Stimulated activated CD4-positive, alpha-beta T cell treated with anti-CD3 and anti-CD28 coated beads, TNF-alpha, amount 100 ng/mL, for 4 hours (primary cell): Measurements from ENCODE around the gene TTC32.
"Not testable (repeated sequence)": the region's sequence is repeated elsewhere in the genome, so short reads cannot be mapped to it uniquely, and the experiment has no call there.

Experiments used
- DNase-seq, 3 experiments: peaks; one replicate each; pipeline ENCODE4 v3.0.0-alpha.2; 2020; ENCODE audit warnings: low read depth in 3 of 3

Gene TTC32

DNA sequence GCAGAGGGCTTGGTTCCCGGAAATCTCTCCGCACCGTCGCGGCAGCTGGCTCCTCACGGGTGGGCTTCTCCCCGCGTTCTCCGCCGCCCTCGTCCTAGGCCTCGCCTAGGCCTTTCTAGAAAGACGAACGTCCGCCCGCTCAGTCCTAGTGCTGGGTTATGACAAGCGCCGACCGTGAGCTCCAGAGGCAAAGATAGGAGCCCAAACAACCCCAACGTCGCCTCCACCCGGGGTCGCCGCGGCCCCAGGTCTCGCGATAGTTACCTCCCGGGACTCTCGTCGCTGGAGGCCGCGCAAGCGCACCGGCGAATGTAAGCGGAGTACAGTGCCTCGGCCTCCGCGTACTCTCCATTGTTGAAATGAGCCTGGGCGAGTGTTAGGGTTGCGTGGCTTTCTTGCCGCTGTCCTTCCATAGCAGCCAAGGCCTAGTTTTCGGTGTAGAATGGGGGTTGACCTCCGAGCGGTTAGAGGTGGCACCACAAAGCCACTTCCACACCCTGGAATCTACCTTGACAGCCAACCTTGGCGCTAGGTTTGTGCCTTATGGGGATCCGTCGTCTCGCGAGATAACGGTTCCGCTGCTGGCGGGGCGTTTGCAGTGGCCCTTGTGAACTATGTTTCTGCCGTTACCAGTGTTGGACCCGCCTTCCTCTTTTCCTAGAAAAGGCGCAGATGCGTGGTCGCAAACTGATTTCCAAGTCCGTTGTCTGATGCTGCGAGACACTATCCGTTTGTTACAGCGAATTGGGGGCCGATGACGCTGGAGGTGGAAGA is at the start of gene TTC32:
Gene TTC32 (minus strand): TSS at position 542 of the 774 bp plus-strand sequence. CDS start 129 bp downstream, at position 413.
- DNase-seq = peak; percentile 85 to 87 (median 85)

- no peak for DNase-seq
Measured at GRCh38 chr2:19949071-19949470, 47.3 kb upstream of the TTC32 start.

- no peak for DNase-seq
Measured at GRCh38 chr2:19947184-19947940, 45.6 kb upstream of the TTC32 start.

- DNase-seq = no peak
Measured at GRCh38 chr2:19944205-19944845, 42.5 kb upstream of the TTC32 start.

DNA sequence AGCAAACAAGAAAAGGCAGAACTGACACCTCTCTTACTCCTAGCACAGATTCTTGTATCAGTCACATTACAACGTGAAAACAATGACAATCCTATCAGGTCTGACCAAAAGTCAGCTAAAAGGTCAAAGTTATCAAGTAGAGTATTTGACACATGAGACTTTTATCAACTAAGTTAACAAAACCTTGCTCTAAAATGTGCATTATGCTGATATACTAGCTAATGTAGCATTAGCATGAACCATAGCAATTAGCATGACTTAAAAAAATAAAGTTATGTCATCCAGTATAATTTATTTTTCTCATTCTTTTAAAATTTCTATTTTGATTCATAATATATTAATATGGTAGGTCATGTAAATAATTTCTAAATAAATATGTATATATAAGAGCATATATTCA is 41.4 kb upstream of the TTC32 start:
- no peak for DNase-seq

DNA sequence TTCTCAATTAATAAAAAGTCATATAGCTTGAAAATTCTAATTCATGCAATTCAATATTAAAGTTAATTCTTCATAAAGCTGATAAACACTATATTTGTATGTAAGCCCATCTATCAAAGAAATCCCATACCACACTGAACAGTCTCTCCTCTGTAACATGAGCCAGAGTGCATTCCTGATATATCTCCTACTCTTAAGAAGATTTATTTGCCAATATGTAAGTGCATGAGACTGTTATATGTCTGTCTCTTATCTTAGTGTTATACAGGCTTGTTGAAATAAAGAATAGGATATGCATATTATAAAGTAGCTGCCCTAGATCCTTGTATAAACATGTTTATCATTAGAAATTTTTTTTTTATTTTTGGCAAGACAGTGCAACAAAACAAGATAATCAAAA is 40.4 kb upstream of the TTC32 start:
- DNase-seq = no peak

DNA sequence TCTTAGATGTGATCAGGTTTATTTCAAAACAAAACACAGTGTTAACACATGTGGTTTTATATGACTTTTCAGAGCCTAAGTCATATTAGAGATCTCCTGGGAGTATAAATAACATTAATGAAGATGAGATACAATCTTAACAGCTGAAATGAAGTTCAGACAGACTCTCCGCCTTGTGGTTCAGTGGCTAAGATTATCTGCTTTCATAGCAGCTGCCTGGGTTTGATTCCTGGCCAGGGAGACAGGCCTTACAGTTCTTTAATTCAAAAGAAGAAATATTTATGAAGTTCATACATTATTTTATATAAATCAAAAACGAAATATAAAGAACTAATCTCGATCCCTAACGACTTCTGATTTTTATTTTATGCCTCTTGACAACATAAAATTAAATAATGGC is 35.2 kb upstream of the TTC32 start:
- no peak for DNase-seq

- DNase-seq = no peak
Measured at GRCh38 chr2:19936203-19936602, 34.4 kb upstream of the TTC32 start.

GRCh38 chr2:19933351-19933981 is 31.7 kb upstream of the TTC32 start:
- DNase-seq = no peak

- no peak for DNase-seq
Measured at GRCh38 chr2:19932928-19933327, 31.1 kb upstream of the TTC32 start.

- DNase-seq = no peak
Measured at GRCh38 chr2:19929226-19929625, 27.4 kb upstream of the TTC32 start.

DNA sequence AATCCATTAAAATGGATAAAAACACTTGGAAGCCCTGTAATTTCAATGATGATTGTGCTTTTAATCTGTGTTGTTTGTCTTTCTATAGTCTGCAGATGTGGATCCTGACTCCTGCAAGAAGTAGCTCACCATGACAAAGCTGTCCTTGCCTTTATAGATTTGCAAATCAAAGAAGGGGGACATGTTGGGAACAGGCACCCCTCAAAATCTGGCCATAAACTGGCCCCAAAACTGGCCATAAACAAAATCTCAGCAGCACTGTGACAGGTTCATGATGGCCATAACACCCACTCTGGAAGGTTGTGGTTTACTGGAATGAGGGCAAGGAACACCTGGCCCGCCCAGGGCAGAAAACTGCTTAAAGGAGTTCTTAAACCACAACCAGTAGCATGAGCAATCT is 26.0 kb upstream of the TTC32 start:
- DNase-seq = not testable (repeated sequence)

DNA sequence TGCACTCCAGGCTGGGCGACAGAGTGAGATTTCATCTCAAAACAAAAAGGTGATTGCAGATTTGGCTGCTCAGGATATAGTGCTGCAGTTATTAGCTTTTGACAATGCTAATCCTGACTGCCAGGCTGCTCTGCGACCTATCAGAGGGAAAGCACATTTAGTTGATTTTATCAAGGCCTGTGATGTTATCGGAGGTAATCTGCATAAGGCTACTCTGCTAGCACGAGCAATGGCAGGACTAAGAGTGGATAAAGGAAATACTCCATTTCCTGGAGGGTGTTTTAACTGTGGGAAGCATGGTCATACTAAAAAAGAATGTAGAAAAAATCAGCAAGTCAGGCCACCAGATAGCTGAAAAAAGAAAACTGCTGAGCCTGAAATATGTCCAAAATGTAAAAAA is 22.7 kb upstream of the TTC32 start:
- DNase-seq = not testable (repeated sequence)

- DNase-seq = not testable (repeated sequence)
Measured at GRCh38 chr2:19922188-19922587, 20.4 kb upstream of the TTC32 start.

DNA sequence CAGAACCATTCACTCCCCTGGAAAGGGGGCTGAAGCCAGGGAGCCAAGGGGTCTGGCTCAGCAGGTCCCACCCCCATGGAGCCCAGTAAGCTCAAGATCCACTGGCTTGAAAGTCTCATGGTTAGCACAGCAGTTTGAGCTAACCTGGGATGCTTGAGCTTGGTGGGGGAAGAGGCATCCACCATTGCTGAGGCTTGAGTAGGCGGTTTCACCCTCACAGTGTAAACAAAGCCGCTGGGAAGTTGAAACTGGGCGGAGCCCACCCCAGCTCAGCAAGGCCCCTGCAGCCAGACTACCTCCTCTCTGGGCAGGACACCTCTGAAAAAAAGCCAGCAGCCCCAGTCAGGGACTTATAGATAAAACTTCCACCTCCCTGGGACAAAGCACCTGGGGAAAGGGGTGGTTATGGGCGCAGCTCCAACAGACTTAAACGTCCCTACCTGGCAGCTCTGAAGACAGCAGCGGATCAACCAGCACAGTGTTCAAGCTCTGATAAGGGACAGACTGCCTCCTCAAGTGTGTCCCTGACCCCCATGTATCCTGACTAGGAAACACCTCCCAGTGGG is 14.7 kb upstream of the TTC32 start:
- no peak for DNase-seq

GRCh38 chr2:19914266-19914975 is 12.6 kb upstream of the TTC32 start:
- DNase-seq = no peak

GRCh38 chr2:19911808-19912509 is 10.2 kb upstream of the TTC32 start:
- no peak for DNase-seq

GRCh38 chr2:19902216-19902740 is 495 bp upstream of the TTC32 start:
- no peak for DNase-seq

- DNase-seq = no peak
Measured at GRCh38 chr2:19900931-19901441, 797 bp downstream of the TTC32 start.
